GM18861 (cell line): ENCODE measurements around the gene RPL39L.

Experiments
- ATAC-seq: cut with Tn5 transposase; IDR thresholded peaks from one replicate; pipeline ENCODE4 v1.9.1; 2021; ENCODE audit not compliant: unreplicated experiment

Gene RPL39L

GRCh38 chr3:187101184-187102072, 37.9 kb downstream of the RPL39L start:
- no peak for ATAC-seq

- ATAC-seq: no peak
Measured at GRCh38 chr3:187098923-187099512, 40.3 kb downstream of the RPL39L start.

- ATAC-seq: no peak
Measured at GRCh38 chr3:187093320-187093719, 46.0 kb downstream of the RPL39L start.

GRCh38 chr3:187088701-187089100, 50.6 kb downstream of the RPL39L start:
- no peak for ATAC-seq

GRCh38 chr3:187086831-187087230, 52.5 kb downstream of the RPL39L start:
- ATAC-seq: no peak

GRCh38 chr3:187085933-187086332, 53.4 kb downstream of the RPL39L start:
- ATAC-seq: no peak

- ATAC-seq: no peak
Measured at GRCh38 chr3:187085021-187085666, 54.2 kb downstream of the RPL39L start.

- no peak for ATAC-seq
Measured at GRCh38 chr3:187084580-187084979, 54.7 kb downstream of the RPL39L start.

GRCh38 chr3:187084126-187084525, 55.2 kb downstream of the RPL39L start:
- no peak for ATAC-seq

GRCh38 chr3:187082758-187083375, 56.4 kb downstream of the RPL39L start:
- ATAC-seq: no peak

- no peak for ATAC-seq
Measured at GRCh38 chr3:187080799-187081450, 58.4 kb downstream of the RPL39L start.

- no peak for ATAC-seq
Measured at GRCh38 chr3:187079090-187080022, 59.9 kb downstream of the RPL39L start.

- ATAC-seq: no peak
Measured at GRCh38 chr3:187077537-187077936, 61.8 kb downstream of the RPL39L start.

- no peak for ATAC-seq
Measured at GRCh38 chr3:187077085-187077484, 62.2 kb downstream of the RPL39L start.

- ATAC-seq: no peak
Measured at GRCh38 chr3:187076297-187076696, 63.0 kb downstream of the RPL39L start.

GRCh38 chr3:187074846-187075245, 64.5 kb downstream of the RPL39L start:
- ATAC-seq: no peak

- ATAC-seq: no peak
Measured at GRCh38 chr3:187073581-187074098, 65.7 kb downstream of the RPL39L start.

GRCh38 chr3:187072511-187072910, 66.8 kb downstream of the RPL39L start:
- ATAC-seq: no peak

GRCh38 chr3:187072102-187072501, 67.2 kb downstream of the RPL39L start:
- ATAC-seq: no peak
